ENCODE results near the gene R3HDM4. TPM values are rescaled to one million over a fixed set of nuclear protein-coding genes. Genes with fewer than 3 reads are reported as not detected.

The R3HDM4 gene
- total RNA-seq, 1 donor from 2014 or later, result 24.5 TPM

DNA sequence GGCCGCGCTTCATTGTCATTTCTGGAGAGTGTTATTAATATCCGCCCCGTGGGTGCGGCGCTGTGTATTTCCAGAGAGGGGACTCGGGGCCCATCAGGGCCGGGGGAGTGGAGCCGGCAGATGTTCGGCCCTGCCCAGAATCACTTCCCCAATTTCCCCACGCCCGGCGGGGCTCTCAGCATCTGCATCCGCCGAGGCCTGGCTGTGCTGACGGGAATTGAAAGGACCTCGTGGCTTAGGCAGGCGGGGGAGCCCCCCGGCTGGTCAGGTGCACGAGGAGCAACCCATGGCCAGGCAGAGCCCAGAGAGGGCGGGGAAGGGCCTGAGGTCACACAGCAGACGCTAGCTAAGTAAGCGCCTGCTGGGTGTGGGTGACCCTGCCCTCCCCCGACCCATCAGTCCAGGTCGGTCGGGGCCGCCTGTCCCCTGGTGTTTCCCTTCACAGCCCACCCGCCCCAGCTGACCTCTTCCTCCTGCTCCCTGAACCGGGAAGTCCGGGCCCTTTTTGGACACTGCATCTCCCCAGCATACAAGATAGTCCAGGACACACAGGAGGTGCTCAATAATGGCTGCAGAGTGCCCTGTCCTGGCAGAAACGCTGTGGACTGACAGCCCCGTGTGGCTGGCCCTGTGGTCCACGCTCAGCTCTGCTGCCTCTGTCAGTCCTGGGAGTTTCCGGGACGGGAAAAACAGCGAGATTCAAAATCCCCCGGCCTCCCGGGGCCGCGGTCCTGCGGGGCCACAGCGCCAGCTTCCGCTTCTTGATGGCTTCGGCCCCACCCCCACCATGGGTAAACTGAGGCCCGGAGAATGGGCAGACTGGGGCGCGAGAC lies 34.9 kb upstream of the R3HDM4 start:
- intact Hi-C loops (cut with DNase I), result no loop called here
- no peak for DNase-seq (ENCODE audit: low spot score)

DNA sequence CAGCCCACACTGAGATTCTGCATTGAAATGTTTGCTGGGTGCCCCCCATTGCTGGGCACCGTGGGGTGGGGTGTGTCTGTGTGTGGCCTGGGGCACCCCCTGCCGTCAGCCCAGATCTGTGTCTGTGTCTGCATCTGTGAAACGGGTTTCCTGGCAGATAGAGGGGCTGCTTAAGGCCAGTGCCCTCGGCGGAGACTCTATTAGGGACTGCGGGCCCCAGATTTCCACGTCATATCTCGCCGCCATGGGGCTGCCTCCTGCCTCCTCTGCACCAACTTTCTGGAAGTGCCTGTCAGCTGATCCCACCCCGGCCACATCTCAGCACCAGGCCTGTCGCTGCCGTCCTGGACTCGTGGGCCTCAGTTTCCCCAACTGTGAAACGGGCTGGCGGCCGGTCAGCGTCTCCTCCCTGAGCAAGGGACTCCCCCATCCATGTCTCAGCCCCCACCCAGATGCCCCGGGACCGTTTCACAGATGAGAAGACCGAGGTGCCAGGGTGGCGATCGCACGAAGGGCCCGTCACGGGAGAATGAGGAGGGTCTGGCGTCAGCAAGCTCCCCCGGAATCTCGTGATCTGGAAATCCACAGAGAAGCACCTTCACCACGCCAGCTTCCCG lies 34.2 kb upstream of the R3HDM4 start:
- intact Hi-C loops (cut with DNase I), result no loop called here
- DNase-seq (ENCODE audit: low spot score), result no peak

DNA sequence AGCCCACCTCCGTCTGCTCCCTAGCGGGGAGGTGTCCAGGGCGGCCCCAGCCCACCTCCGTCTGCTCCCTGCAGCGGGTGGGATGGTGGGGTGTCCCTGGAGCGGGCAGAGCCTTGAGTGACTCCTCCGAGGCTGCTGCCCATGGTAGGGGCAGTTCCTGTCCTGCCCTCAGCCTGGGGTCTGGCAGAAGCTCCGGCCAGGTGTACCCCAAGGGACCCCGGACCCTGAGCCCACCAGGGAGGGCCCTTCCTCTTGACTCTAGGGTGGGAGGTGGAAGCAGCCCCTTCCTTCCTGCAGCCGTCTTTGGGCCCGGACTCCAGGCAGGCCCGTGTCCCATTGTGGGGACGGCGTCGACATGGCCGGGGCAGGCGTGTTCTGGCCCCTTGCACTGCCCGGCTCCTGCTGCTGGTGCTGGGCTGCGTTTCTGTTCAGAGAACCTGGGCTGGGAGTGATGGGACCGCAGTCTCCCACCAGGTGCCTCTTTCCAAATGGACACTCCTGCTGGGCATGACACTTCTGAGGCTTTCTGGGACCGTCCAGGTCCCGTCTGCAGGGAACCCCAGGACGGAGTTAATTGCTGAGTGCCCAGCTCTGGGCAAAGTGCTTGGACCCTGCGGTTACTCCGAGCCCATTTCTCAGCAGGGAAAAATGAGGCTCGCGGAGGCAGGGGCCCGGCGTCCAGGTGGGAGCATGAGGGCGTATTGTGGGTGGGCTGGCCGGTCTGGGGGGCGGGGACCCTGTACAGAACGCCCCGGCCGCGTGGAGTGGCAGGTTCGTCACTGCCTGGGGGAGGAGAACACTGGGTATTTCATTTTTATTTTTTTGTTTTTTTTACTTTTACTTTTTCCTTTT lies 32.6 kb upstream of the R3HDM4 start:
- no peak for DNase-seq (ENCODE audit: low spot score)
- intact Hi-C loops (cut with DNase I), result no loop called here

DNA sequence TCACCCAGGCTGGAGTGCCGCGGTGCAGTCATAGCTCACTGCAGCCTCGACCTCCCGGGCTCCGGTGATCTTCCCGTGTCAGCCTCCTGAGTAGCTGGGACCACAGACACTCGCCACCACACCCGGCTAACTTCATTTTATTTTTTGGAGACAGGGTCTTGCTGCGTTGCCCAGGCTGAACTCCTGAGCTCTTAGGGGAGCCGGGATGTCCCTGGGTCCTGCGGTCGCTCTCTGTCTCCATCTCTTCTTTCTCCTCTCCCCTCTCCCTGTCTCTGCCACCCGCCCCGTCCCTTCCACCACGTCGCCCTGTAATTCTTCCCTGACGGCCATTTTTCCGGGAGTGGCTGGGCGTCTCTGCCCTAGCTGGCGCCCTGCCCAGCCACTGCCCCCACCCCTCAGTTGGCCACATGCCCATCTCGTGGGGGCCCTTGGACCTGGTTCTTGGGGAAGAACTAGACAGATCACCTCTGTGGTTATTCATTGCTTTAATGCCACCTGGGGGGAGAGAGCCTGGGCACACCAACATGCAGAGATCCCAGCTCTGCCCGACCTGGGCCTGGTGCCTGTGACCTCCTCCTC lies 31.7 kb upstream of the R3HDM4 start:
- intact Hi-C loops (cut with DNase I), result no loop called here
- no peak for DNase-seq (ENCODE audit: low spot score)

DNA sequence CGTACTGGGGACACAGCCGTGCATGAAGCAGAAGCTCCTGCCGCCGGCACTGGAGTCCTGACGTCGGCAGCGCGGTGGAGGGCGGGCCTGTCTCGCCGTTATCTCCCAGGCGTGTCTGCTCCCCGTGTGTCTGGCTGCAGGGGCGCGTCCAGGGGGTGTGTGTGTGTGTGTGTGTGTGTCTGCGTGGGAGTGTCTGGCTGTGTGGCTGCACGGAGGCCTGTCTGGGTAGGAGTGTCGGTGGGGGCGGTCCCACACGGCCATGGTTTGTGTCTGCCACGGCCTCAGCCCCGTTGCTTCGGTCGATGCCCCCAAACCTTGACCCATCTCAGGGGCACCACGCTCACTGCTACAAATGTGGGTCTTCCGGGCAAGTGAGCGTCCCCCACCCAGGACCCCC lies 31.1 kb upstream of the R3HDM4 start:
- intact Hi-C loops (cut with DNase I), result no loop called here
- DNase-seq (ENCODE audit: low spot score), result no peak

DNA sequence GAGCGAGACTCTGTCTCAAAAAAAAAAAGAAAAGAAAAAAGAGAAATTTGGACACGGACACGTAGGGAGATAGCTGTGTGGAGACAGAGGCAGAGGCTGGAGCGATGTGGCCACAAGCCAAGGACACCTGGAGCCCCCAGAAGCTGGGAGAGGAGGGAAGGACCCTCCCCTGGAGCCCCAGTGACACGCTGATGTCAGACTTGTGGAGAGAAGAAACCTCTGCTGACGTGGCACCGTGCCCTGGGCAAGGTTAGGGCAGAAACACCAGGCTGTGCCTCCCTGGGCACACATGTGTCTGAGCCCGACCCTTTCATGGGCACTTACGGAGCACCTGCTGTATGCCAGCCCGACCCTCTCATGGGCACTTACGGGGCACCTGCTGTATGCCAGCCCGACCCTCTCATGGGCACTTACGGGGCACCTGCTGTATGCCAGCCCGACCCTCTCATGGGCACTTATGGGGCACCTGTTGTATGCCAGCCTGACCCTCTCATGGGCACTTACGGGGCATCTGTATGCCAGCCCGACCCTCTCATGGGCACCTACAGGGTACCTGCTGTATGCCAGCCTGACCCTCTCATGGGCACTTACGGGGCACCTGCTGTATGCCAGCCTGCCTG lies 30.6 kb upstream of the R3HDM4 start:
- no peak for DNase-seq (ENCODE audit: low spot score)
- intact Hi-C loops (cut with DNase I), result no loop called here

DNA sequence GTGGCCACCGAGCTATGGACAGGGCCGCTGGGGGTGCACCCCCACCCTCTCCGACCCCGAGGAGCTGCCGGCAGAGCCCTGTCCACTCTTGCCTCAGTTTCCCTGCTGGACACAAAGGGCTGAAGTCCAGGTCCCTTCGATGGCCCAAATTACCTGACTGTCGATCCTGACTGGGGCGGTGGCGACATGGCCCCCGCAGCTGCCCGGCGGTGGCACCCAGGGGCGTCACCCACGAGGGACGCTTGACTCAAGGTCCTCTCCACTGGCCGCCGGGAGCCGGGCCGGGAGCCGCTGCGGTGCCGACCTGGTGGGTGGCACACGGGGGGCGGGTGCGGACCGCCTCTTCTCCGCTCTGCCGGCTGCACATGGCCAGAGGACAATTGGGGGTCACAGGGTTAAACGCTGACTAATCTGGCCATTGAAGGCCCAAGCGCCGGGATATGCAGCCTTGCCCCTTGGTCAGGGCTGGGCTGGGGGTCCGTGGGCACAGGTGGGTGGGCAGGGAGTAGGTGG lies 29.2 kb upstream of the R3HDM4 start:
- intact Hi-C loops (cut with DNase I), result no loop called here
- DNase-seq (ENCODE audit: low spot score), result no peak

DNA sequence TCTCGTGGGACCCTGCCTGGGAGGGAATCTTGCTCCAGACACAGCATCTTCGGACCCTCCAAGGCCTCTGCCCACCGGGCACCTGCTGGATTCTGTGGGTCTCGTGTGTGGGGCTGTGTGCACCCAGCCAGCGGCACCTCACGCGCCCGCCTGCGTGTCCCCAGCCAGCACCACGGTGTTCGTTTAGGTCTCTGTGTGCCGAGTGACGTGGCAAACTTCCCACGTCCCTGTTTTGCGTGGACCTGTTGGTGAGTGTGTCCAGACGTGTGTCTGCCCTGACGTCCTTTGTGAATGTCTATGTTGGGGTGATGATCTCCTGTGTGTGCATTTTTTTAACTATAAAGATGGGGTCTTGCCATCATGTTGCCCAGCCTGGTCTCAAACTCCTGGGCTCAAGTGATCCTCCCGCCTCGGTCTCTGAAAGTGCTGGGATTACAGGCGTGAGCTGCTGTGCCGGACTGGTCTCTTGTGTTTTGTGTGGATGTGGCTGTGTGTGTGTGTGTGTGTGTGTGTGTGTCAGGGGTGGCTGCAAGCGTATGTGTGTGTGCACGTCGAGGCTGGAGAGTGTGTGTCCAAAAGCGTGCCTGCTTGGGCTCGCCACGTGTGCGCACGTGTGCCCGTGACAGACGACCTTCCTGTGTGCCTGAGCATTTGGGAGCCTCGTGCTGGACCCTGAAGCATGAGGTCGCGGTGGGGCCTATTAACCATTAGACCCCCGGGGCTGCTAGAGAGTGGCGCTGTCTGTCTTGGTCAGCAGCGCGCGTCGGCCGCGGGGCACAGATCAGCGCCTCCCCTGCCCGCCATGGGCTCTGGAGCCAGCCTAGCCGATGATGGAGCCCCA lies 28.5 kb upstream of the R3HDM4 start:
- intact Hi-C loops (cut with DNase I), result no loop called here
- no peak for DNase-seq (ENCODE audit: low spot score)

DNA sequence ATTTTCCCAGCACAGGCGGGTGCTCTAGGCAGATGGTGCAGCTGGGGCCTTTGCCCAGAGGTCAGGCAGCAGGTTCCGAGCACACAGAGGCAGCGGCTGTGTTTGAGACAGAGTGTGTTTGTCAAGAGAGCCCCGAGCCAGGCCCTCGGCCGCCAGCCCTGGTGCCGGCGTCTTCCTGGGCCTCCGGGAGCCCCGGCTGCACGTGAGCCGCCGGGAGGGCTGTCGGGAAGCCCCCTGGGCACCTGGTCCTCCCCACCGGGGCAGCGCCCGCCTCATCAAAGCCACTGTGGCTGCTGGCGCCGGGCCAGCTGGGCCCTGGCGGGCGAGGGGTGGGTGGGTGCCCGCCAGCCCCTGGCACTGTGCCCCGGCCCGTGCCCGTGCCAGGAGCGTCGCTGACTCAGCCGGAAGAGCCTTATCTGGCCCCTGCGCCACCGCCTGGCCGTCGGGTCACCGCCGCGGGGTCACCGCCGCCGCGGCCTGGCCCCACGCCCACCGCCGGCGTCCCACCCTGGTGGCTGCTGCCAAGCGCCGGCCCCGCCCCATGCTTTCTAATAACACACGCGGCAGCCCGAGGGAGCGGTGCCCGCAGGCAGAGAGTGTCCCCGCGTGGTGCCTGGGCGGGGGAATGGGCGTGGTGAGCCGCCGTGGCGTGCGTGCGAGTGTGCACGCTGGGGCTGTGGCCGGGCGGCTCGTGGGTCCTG lies 27.7 kb upstream of the R3HDM4 start:
- intact Hi-C loops (cut with DNase I), result no loop called here
- DNase-seq (ENCODE audit: low spot score), result peak; percentile 82

DNA sequence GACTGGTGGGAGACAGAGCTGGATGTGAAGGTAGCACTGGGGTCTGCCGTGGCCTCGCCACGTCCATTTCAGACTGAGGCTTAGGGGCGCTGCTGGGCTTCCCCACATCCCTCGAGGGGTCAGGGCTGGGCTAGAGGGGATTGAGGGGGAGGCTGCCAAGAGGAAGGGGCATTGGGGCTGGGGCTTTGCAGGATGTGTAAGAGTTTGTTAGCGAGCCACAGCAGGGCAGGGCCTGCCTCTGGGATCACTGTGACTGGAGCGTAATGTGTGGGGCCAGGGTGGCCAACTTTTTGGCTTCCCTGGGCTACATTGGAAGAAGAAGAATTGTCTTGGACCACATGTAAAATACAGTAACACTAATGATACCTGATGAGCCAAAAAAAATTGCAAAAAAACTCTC lies 26.9 kb upstream of the R3HDM4 start:
- intact Hi-C loops (cut with DNase I), result no loop called here
- DNase-seq (ENCODE audit: low spot score), result no peak

DNA sequence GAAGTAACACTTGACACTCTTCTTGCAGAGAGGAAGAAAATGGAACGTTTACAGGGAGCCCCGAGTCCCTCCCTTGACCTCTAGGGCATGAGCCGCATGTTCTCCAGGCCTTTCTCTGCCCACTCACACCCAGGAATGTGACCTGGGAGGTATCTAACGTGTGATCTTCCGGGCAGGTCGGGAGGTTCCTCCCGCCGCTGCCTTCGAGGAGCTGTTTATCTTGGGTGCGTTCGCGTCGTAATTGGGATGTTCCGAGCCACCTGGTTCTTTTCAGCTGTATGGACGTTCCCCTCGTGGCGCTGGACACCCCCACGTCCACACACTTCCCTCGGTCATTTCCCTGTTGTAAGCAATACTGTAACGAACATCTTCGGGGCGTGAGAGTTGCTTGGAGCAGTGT lies 26.4 kb upstream of the R3HDM4 start:
- no peak for DNase-seq (ENCODE audit: low spot score)
- intact Hi-C loops (cut with DNase I), result no loop called here

DNA sequence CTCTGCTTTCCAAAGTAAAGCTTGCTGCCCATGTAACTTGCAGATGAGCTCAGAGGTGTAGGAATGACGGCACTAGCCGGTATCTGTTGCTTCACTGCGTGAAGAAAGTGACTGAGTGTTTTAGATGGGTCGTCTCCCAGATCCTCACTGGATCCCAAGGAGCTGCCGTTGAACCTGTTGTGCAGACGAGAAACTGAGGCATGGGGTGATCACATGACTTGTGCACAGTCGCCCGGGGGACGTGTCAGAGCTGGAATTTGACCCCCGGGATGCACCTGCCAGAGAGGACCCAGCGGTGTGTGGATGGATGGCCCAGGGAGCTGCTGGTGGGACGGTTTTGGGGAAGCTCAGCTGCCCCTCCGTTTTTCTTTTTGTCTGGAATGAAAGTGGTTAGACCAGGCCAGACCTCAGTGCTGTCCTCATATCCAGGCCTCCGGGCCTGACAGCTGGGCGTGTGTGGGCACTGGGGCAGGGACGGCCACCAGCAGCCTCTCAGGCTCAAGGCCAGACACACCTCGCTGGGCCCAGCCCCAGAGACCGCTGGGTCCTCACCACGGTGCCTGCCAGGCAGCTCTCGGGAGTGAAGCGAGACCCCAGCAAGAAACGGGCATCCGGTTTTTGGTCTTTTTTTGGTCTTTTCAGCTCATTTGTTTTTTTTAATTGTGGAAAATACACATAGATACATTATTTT lies 25.4 kb upstream of the R3HDM4 start:
- intact Hi-C loops (cut with DNase I), result no loop called here
- DNase-seq (ENCODE audit: low spot score), result no peak

DNA sequence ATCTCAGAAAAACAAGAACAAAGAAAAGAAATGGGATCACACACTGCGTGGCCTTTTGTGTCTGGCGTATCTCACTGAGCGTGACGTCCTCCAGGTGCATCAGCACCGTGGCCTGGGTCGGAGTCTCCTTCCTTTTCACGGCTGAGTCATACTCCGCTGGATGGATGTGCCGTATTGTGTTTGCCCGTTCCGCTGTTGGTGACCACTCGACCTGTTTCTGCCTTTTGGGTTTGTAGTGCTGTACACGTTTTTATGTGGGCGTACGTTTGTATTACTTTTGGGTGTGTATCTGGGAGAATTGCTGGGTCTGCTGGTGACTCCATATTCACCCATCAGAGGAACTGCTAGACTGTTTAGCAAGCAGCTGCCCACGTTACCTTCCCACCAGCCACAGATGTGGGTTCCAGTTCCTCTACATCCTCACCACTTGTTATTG lies 24.3 kb upstream of the R3HDM4 start:
- no peak for DNase-seq (ENCODE audit: low spot score)
- intact Hi-C loops (cut with DNase I), result no loop called here

DNA sequence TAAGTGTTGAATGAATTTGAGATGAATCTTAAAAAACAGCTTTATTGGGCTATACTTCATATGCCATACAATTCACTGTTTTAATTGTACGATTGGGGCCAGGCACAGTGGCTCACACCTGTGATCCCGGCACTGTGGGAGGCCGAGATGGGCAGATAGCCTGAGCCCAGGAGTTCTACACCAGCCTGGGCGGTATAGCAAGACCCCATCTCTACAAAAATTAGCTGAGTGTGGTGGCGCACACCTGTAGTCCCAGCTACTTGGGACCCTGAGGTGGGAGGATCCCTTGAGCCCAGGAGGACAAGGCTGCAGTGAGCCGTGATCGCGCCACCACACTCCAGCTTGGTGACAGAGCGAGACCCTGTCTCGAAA lies 23.1 kb upstream of the R3HDM4 start:
- intact Hi-C loops (cut with DNase I), result no loop called here
- no peak for DNase-seq (ENCODE audit: low spot score)

DNA sequence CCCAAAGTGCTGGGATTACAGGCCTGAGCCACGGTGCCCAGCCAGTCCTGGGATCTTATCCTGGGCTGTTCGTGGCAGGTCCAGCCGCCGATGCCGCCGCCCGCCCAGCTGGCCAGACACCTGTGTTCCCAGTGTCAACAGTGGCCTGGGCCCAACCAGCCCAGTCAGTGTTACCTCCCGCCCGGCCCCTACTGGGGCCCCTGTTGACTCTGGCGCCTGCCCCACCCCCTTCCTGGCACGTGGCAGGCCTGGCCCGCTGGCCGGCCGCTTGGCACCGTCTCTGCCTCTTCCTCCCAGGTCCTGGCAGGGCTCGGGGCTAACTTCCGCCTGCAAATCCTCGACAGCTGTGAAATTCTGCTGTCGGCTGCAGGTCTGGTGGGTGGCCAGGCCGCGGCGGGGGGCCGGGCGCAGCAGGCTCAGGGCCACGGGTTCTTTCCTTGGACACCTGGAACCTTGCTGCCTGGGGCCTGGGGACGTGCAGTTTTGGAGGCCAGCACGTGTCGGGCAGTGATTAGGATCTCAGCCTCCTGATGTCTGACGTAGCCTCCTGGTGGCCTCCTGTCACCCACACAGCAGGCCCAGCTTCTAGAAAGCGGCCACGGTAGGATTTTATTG lies 22.0 kb upstream of the R3HDM4 start:
- DNase-seq (ENCODE audit: low spot score), result peak; percentile 92
- intact Hi-C loops (cut with DNase I), result no loop called here

DNA sequence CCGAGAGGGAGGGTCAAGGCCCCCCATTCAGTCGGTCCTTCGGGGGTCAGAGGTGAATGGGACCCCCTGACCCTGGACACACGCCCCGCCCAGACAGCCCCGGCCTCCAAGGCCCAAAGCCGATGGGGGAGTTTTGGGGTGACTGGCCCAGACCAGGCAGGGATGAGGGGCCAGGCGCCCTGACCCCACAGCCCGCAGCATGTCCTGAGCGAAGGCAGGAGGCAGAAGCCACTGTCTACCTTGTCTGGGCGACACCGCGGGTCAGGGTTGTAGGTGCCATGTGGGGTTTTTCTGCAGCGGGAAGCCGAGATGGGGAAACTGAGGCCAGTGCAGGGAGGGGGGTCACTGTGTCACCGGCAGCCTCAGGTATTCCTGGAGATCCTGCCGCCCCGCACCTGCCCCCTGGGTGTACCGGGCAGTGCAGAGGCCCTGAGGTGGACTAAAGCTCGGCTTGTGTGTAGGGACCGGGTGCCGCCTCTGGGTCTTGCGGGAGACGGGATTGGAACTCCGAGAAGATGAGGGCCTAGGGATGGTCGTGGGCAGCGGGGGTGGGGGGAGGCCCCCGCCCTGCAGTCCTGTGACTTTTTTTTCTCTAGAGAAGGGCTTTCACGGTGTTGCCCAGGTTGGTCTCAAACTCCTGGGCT lies 21.3 kb upstream of the R3HDM4 start:
- intact Hi-C loops (cut with DNase I), result no loop called here
- no peak for DNase-seq (ENCODE audit: low spot score)

DNA sequence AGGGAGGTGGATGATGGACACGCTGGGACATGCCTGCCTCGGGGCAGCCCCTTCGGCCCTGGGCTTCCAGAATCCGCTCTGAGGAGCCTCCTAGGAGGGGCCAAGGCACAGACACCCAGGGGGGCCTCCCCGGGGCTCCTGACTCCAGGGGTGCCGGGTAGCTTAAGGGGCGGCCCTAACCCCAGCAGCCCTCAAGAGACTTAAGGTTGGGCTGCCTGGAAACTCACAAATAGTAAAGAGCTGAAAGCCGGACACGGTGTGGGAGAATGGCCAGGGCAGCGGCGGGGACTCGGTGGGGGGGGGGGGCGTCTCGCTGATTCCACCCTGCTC lies 20.5 kb upstream of the R3HDM4 start:
- intact Hi-C loops (cut with DNase I), result no loop called here
- no peak for DNase-seq (ENCODE audit: low spot score)
